Panc1 (cell line): ENCODE measurements around the gene KIAA1671. TPM values are rescaled to one million over a fixed set of nuclear protein-coding genes. Genes with fewer than 3 reads are reported as not detected.

Source experiments
- ATAC-seq: fragments of 200-7000 bp; cut with Tn5 transposase; 2 replicates; pipeline ENCODE4 v1.9.1; 2020; ENCODE audit warnings: mild to moderate bottlenecking, moderate library complexity
- BruUV-seq: library from RNA; stranded (reverse); fragments of 400-500 nt; replicated peaks from 2 replicates; lab custom pipeline; 2021; lab: Mats Ljungman, UMichigan
- CTCF ChIA-PET: fragments of 300-600 bp; sonication (Branson Sonifier 250); formaldehyde crosslinking; loops from one replicate; lab custom pipeline; 2022; ENCODE audit warnings: antibody characterized with exemption; lab: Charles Lee
- POLR2A ChIA-PET: fragments of 300-600 bp; sonication (Branson Sonifier 250); formaldehyde crosslinking; loops from one replicate; lab custom pipeline; 2022; ENCODE audit warnings: antibody characterized with exemption; lab: Charles Lee
- DNase-seq: peaks from one replicate; pipeline ENCODE4 v3.0.0-alpha.2; 2010; ENCODE audit warnings: low read depth, low spot score
- H3K27ac ChIP-seq: 2 replicates; pipeline ENCODE4 v1.5.1; 2011; ENCODE audit warnings: mild to moderate bottlenecking, low read length, inconsistent platforms
- H3K27me3 ChIP-seq: fragments of 200-500 bp; sonication (Bioruptor generic); 2 replicates; pipeline ENCODE4 v1.6.0; 2014; ENCODE audit warnings: low read length, inconsistent platforms; ENCODE audit not compliant: control insufficient read depth, insufficient read depth
- H3K36me3 ChIP-seq: fragments of 200-500 bp; sonication (Bioruptor generic); 2 replicates; pipeline ENCODE4 v1.5.1; 2014; ENCODE audit warnings: inconsistent platforms, mild to moderate bottlenecking, low read length, moderate library complexity; ENCODE audit not compliant: control insufficient read depth, insufficient read depth
- H3K4me1 ChIP-seq: 2 replicates; pipeline ENCODE4 v1.5.1; 2011; ENCODE audit warnings: inconsistent platforms, mild to moderate bottlenecking, low read length, moderate library complexity; ENCODE audit not compliant: control insufficient read depth, insufficient read depth
- H3K4me3 ChIP-seq, 2 experiments: 2 replicates each; pipeline ENCODE4 v1.5.1; 2011 to 2012; ENCODE audit warnings: low read depth in 2 of 2, low read length in 2 of 2, mild to moderate bottlenecking in 2 of 2, inconsistent platforms in 1 of 2, moderate library complexity in 1 of 2
- H3K9me3 ChIP-seq: fragments of 200-500 bp; sonication (Bioruptor generic); 2 replicates; pipeline ENCODE4 v1.5.1; 2014; ENCODE audit warnings: low read depth, mild to moderate bottlenecking, inconsistent platforms, low read length, moderate library complexity; ENCODE audit not compliant: control insufficient read depth, insufficient read depth
- POLR2AphosphoS5 ChIP-seq: IDR thresholded peaks from 2 replicates; pipeline ENCODE4 v1.6.1; 2012; ENCODE audit warnings: mild to moderate bottlenecking, low read depth, low read length, moderate library complexity
- SIN3A ChIP-seq: IDR thresholded peaks from 2 replicates; pipeline ENCODE4 v1.6.1; 2012; ENCODE audit warnings: low read depth, mild to moderate bottlenecking, low read length, moderate library complexity, borderline replicate concordance; ENCODE audit not compliant: insufficient read depth
- TCF7L2 ChIP-seq: IDR thresholded peaks from 2 replicates; pipeline ENCODE4 v1.6.1; 2011; ENCODE audit warnings: mild to moderate bottlenecking, low read depth, low read length, inconsistent platforms
- in situ Hi-C: cut with HindIII; loops from 2 replicates; pipeline ENCODE4 v1.10.0; 2016; ENCODE audit warnings: low sequenced_read_pairs, low pct_unique_long_range_greater_than_20kb
- intact Hi-C: fragments of 100-400 bp; cut with micrococcal nuclease; formaldehyde crosslinking; loops from one replicate; pipeline ENCODE4 v1.10.0; 2022; ENCODE audit not compliant: unreplicated experiment
- total RNA-seq: library from RNA; stranded (reverse); gene quantifications from one replicate; pipeline ENCODE4 v1.2.1, GENCODE V29; 2021; ENCODE audit not compliant: unreplicated experiment
- TF ChIP-seq, protein P1 (sequence below), 2 experiments: IDR thresholded peaks; 2 replicates each; pipeline ENCODE4 v1.6.1; 2011 to 2012; ENCODE audit warnings: low read depth in 2 of 2, control low read depth in 1 of 2, low read length in 1 of 2, mild to moderate bottlenecking in 1 of 2, moderate library complexity in 1 of 2; ENCODE audit not compliant: insufficient read depth in 1 of 2
- TF ChIP-seq, protein P2 (sequence below): fragments of 450-650 bp; IDR thresholded peaks from 2 replicates; pipeline ENCODE4 v1.5.1; 2017; ENCODE audit warnings: mild to moderate bottlenecking

Gene KIAA1671
- total RNA-seq, 1 experiment from 2014 or later = 48.1 TPM

DNA sequence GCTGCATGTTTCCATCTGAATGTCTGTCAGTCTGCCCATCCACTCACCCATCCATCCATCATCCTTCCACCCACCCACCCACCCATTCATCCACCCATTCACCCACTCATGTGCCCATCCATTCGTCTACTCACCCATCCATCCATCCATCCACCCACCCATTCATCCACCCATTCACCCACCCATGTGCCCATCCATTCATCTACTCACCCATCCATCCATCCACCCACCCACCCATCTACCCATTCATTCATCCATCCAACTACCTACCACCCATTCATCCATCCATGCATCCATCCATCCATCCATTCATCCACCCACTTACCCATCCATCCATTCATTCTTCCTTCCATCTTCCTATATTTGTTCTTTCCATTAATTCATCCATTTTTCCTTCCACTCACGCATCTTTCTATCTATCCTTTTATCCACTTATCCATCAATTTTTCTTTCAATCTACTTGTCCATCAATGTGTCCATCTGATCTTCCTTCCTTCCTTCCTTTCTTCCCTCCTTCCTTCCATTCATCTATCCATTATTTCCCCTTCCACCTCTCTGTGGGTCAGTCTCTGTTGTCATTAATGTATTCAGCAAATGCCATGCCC lies 255.1 kb downstream of the KIAA1671 start:
- Histone ChIP-seq H3K4me1 (no peaks in the 10 kb centered on the region), H3K4me3 (no peak overlapping the region), H3K27ac (no peak overlapping the region), H3K9me3 (no peaks in the 10 kb centered on the region), H3K36me3 (0 out of 2 replicates have a peak, but pooled peaks cover 3% of the 10 kb centered on the region), H3K27me3 (no peaks in the 10 kb centered on the region)
- ATAC-seq (no peak), DNase-seq (no peak)
- TF ChIP-seq, protein P1, sequence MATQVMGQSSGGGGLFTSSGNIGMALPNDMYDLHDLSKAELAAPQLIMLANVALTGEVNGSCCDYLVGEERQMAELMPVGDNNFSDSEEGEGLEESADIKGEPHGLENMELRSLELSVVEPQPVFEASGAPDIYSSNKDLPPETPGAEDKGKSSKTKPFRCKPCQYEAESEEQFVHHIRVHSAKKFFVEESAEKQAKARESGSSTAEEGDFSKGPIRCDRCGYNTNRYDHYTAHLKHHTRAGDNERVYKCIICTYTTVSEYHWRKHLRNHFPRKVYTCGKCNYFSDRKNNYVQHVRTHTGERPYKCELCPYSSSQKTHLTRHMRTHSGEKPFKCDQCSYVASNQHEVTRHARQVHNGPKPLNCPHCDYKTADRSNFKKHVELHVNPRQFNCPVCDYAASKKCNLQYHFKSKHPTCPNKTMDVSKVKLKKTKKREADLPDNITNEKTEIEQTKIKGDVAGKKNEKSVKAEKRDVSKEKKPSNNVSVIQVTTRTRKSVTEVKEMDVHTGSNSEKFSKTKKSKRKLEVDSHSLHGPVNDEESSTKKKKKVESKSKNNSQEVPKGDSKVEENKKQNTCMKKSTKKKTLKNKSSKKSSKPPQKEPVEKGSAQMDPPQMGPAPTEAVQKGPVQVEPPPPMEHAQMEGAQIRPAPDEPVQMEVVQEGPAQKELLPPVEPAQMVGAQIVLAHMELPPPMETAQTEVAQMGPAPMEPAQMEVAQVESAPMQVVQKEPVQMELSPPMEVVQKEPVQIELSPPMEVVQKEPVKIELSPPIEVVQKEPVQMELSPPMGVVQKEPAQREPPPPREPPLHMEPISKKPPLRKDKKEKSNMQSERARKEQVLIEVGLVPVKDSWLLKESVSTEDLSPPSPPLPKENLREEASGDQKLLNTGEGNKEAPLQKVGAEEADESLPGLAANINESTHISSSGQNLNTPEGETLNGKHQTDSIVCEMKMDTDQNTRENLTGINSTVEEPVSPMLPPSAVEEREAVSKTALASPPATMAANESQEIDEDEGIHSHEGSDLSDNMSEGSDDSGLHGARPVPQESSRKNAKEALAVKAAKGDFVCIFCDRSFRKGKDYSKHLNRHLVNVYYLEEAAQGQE (IDR thresholded peaks at IDR 0.05; ENCODE audit: insufficient read depth in 1 of 2, low read depth in 2 of 2, low read length in 1 of 2) = no peak
- TF ChIP-seq SIN3A (no peak), POLR2AphosphoS5 (no peak), TCF7L2 (no peak)
- TF ChIP-seq, protein P2, sequence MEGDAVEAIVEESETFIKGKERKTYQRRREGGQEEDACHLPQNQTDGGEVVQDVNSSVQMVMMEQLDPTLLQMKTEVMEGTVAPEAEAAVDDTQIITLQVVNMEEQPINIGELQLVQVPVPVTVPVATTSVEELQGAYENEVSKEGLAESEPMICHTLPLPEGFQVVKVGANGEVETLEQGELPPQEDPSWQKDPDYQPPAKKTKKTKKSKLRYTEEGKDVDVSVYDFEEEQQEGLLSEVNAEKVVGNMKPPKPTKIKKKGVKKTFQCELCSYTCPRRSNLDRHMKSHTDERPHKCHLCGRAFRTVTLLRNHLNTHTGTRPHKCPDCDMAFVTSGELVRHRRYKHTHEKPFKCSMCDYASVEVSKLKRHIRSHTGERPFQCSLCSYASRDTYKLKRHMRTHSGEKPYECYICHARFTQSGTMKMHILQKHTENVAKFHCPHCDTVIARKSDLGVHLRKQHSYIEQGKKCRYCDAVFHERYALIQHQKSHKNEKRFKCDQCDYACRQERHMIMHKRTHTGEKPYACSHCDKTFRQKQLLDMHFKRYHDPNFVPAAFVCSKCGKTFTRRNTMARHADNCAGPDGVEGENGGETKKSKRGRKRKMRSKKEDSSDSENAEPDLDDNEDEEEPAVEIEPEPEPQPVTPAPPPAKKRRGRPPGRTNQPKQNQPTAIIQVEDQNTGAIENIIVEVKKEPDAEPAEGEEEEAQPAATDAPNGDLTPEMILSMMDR = no peak
- ChIA-PET POLR2A (no interaction called here), CTCF (no interaction called here)
- BruUV-seq = no TSS peak
- in situ Hi-C loops (no loop called here), intact Hi-C loops (no loop called here)

DNA sequence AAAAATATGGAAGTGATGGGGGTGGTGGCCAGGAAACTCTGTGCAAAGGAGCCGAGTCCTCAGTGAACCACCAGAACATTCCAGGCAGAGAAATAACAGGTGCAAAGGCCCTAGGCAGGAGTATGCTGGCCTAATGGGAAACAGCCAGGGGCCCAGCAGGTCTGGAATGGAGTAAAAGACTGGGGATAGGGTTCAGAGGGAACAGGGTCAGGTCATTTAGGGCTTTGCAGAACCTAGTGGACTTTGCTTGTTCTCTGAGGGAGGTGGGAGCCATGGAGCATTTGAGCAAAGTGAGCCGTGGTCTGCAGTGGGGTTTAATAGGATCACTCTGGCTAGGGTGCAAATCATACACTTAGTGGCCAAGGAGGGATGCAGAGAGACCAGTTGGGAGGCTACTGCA lies 255.8 kb downstream of the KIAA1671 start:
- CTCF ChIA-PET = no interaction called here
- TF ChIP-seq TCF7L2 (no peak), SIN3A (no peak), POLR2AphosphoS5 (no peak)
- TF ChIP-seq, protein P1 (IDR thresholded peaks at IDR 0.05; ENCODE audit: insufficient read depth in 1 of 2, low read depth in 2 of 2, low read length in 1 of 2) = no peak
- TF ChIP-seq, protein P2 = no peak
- Histone ChIP-seq H3K4me1 (no peaks in the 10 kb centered on the region), H3K27me3 (no peaks in the 10 kb centered on the region), H3K27ac (no peak overlapping the region), H3K9me3 (no peaks in the 10 kb centered on the region), H3K4me3 (no peak overlapping the region), H3K36me3 (no peaks in the 10 kb centered on the region)
- BruUV-seq = no TSS peak
- intact Hi-C loops = no loop called here
- in situ Hi-C loops = no loop called here
- POLR2A ChIA-PET = no interaction called here
- no peak for ATAC-seq
- no peak for DNase-seq
